T follicular helper cell (primary cell): Measurements from ENCODE around the gene GBA2.

Experiments
- DNase-seq: peaks from one replicate; pipeline ENCODE4 v3.0.0-alpha.2; 2020; ENCODE audit warnings: low read depth
- total RNA-seq, 2 experiments: gene quantifications; one replicate each; lab custom pipeline; 2026; lab: John Stamatoyannopoulos, UW

GBA2 gene
- 43.7 to 71.1 reads per million in 2 experiments for total RNA-seq

DNA sequence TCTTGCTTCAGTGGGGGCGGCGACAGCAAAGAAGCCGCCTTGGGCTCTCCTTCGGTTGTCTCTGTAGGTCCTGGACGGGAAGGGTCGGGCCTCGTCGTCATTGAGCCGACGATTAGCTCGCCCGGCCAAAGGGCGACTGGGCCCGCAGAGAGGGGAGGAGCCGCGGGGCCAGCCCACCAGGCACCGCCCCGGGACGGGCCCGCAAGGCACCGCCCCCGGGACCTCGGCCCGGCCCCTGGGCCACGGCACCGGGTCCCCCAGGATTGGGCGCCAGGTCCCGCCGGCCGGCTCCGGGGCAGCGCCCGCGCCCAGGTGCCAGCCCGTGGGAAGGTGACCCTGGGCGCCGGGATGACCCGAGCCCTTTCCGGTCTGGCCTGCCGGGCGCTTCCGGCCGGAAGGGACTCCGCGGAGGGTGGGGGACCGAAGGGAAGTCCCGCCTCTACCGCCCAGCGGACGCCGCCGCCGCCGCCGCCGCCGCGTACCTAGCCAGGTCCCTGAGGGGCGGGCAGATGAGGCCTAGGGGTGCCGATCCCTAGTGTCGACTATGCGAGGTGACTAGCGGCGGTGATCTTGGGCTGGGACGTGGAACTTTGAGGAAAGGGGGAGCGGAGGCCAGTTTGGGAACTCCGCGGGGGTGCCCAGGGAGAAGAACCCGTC is at the start of gene GBA2, which contains the start of gene RGP1:
Gene GBA2 (minus strand): TSS at position 371 of the 657 bp plus-strand sequence. CDS start 524 bp downstream, outside the sequence.
Gene RGP1 (plus strand): TSS at position 430 of the 657 bp plus-strand sequence. CDS start 469 bp downstream, outside the sequence.
- DNase-seq: no peak

DNA sequence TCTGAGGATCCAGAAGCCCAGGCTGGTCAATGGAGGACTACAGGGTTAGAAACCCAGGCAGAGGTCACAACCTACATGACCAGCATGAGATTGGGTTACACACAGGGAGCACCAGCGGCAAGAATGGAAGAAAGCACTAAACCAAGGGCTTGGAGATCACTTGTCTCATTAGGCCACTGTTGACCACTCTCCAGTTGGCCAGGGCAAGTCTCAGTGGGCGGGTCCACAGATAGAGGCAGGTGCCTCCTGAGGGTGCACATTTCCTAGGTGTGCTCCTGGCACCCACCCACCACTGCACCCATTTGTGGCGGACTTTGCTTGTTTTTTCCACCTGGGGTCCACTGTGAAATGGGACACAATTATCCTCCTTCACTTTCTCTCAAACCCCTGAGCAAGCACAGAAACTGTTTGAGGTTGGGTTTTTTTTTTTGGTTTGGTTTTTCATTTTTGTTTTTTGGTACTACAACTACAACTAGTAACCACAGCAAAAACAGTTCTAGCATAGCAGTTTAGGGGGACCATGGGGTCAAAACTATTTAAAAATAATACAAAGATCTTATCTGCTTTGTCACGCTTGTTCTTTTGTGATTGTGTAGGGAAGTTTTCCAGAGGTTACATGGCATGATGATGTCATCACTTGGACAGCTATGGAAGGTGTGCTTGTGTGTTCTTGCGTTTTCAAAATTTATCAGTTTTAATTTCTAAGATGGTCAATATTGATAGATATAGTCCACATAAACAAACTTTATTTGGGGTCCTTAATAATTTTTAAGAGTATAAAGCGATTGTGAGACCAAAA is 48.5 kb upstream of the GBA2 start:
- no peak for DNase-seq

DNA sequence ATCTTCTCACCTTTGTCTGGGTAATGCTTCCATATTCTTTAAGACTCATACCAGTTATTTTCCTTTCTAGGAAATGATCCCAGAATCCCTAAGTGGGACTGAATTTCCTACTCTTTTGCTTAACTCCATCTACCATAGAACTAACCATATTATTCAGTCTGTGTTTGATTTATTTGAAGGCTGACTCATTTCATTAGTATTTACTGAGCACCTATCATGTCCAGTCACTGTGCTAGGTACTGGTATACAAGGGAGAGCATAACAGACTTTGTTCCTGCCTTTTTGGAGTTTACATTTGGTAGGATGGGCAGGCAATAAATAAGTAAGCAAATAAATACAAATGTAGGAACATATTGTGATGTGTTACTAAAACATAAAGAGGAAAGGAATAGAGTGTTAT is 46.7 kb upstream of the GBA2 start:
- no peak for DNase-seq

DNA sequence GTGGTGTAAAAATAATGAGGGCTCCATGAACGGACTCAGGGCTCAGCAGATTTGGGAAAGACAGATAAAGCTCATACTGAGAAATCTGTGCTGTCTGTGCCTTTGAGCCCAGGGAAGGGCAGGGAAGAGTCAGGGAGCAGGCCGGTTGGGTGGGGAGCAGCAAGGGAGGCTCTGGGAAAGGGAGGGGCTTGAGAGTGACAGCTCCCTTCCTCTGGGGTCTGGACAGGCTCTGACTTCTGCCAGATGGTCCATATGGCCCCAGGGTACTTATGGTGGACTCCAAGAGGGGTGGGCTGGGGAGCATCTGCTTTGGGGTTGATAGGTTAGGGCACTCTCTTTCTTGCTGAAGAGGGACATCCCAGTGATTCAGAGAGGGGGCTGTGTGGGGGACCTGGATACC is 44.4 kb upstream of the GBA2 start:
- DNase-seq: no peak

DNA sequence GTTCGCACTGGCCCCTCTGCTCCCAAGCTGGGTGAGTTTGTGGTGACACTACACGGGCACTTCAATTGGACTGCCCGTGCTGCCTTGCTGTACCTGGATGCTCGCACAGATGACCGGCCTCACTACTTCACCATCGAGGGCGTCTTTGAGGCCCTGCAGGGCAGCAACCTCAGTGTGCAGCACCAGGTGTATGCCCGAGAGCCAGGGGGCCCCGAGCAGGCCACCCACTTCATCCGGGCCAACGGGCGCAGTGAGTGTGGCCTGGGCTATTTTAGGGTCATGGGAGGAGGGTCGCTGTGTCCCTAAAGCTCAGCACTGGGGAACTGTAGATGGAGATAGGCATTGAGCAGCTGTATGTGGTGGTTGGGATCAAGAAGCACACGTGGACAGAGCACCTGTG is 43.8 kb upstream of the GBA2 start:
- DNase-seq: no peak

DNA sequence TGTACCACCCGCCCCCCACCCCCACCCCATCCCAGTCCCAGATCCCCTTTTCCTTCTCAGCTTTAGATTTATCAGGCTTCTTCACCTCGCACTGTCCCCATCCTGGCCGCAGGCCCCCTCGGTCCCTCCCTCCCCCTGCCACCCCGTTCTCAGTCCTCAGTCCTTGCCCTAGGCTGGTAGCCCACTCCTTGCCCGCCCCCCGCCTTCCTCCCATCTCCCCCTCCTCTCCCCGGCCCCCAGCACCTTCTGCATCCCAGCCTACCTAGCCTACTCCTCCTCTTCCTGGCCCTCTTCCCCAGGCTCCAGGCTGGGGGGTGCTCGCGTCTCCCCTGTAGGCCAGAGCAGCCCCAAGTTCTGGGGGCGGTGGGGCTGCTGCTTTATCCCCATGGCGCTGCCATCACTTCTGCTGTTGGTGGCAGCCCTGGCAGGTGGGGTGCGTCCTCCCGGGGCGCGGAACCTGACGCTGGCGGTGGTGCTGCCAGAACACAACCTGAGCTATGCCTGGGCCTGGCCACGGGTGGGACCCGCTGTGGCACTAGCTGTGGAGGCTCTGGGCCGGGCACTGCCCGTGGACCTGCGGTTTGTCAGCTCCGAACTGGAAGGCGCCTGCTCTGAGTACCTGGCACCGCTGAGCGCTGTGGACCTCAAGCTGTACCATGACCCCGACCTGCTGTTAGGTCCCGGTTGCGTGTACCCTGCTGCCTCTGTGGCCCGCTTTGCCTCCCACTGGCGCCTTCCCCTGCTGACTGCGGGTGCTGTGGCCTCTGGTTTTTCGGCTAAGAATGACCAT is 43.2 kb upstream of the GBA2 start:
- no peak for DNase-seq

DNA sequence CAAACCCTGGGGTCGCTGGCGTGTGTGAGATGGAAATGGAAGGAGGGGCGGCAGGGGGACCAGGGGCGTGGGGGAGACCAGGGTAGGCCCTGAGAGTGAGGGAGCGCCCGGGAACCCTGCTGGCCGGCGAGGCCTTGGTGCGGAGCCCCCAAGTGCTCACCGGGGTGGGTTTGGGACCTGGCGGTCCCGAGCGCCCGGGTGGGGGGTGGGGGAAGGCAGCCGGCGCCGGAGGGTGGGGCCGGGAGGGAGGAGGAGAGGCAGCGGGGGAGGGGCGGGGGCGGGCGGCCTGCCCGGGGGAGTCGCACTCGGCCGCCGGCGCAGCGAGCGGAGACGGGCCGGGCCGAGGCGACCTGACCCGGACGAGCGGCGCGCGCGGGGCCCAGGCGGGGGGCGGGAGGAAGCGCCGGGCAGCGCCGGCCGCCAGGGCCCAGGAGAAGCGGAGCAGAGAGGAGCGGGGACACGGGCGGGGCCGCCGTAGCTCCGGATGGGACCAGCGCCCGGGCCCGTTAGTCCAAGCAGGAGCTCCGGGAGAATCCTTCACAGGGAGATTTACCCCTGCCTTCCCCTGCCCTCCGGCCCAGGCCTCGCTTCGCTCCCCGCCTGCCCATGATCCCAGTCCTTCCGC is 42.4 kb upstream of the GBA2 start, which contains the start of gene NPR2:
Gene NPR2 (plus strand): TSS at position 295 of the 625 bp plus-strand sequence. CDS start 818 bp downstream, outside the sequence.
- DNase-seq: no peak

DNA sequence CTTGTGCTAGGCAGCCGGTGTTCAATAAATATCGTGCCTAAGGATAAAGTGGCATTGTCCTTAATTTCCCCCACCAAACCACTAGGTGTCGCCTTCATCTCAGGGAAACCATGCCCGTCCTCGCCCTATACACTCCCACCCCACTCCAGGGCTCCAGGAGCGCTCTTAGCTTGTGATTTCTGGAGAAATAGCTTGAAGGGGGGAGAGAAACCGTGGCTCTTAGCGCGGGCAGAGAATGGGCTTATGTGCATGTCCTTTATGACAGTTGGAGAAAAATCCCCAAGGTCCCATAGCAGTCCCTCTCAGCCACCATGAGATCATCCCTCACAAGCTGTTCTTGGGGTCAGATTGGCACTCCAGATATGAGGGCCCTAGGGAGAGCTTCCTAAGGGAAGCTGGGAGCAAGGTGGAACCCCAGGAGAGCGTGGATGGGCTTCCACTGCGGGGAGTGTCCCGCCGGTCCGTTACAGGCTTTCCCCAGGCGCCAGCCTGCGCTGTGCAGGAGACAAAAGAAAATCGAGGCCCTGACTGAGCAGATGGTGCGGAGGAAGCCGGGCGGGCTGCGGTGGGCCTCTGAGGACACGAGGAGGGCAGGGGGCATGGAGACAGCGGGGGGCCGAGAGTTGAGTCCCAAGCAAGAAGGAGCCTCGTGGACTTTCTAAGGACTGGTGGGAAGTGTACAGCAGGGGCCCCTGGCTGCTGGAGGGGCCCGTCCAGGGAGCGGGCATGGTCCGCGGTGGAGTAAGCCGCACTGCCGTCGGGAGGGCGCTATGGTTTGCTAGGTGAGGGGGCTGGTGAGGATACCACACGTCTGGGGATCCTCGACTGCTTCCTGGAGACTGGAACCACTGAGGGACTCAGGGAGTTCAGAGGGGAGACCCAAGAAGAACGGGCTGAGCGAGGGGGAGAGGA is 41.6 kb upstream of the GBA2 start:
- DNase-seq: peak; percentile 47

DNA sequence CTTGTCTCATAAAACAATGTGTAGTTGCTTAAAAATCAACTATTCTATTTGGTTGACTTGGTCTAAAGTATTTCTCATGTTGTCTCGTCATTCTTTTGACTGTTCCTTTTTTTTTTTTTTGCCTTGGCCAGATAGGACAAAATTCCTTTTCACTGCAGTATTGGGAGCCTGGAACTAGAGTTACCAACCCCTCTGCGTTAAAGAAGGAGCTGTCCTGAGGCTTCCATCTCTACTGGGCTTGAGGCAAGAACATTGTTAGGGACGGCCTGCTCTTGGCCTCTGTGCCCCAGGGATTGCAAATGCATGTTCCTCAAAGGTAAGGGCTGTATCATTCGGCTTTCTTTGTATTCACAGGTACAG is 41.0 kb upstream of the GBA2 start:
- DNase-seq: no peak

DNA sequence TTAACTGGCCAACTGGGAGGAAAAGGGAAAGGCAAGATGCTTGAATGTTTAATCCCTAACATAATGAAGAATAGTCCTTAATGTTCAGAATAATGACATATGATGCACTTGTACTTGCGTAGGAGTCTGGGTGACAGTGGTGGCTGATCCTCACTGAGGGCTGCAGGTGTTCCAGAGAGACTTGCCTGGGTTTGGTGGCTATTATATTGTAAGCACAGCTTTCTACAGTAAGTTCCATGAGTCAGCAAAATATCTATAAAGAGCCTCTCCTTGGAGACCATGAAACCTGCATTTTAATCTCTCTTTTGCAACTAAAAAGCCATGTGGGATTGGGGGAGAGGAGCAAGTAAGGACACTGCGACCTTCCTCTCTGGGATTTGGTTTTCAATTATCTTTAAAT is 40.5 kb upstream of the GBA2 start:
- DNase-seq: no peak

DNA sequence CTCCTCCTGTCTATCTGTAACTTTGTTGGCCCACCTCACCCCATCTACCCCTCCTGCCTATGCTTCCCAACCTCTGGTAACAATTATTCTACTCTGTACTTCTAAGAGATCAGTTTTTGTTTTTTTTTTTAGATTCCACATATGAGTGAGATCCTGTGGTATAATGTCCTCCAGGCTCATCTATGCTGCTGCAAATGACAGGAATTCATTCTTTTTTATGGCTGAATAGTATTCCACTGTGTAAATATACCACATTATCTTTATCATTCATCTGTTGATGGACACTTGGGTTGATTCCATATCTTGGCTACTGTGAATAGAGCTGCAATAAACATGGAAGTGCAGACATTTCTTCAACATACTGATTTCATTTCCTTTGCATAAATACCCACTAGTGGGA is 34.4 kb upstream of the GBA2 start:
- DNase-seq: no peak

DNA sequence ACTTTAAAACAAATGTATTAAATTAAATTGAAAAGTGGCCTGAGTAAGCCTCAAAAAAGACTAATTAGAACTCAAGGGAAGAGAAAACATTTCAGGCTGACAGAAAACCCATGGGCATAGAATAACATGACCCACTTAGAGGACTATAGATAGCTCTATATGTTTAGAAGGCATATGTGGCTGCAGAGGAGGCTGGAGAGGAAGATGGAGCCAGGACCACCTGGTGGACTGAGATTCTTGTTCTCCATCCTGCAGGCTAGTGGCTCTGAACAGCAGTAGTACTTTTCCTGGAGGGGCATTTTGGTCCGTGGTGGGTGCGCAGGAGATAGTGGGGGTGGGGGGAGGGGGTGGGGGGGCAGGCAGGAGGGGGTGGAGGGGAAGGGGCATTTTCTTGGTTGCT is 32.0 kb upstream of the GBA2 start:
- DNase-seq: no peak

DNA sequence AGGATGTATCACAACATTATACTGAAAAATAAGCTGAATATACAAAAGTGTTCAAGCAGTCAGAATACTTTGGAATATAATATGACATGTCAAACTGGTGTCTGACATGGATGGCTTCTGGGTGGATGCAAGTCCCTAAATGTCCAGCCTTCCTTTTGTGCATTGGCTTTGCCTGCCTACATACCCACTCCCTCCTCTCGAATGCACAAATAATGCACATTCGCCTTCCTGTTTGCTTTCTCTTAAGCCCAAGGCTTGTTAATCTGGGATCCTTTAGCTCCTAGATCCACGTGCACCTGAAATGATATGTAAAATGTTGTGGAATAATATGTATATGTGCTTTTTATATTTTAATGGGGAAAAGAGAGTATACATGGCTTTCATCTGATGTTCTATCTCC is 29.5 kb upstream of the GBA2 start:
- no peak for DNase-seq

DNA sequence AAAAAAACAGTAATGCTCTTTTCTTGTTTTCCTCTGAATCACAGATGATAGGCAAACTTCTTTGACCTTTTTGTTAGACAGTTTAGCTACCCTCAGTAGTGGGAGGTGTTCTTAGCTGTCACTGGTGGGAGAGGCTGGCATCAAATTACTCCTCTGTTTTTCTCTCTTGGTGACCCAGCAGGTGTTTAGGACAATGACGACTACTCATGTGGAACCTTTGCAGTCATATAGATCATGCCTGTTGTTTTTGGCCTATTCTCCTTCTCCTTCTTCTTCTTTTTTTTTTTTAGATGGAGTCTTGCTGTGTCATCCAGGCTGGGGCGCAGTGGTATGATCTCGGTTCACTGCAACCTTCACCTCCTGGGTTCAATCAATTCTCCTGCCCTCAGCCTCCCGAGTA is 27.0 kb upstream of the GBA2 start:
- DNase-seq: no peak

DNA sequence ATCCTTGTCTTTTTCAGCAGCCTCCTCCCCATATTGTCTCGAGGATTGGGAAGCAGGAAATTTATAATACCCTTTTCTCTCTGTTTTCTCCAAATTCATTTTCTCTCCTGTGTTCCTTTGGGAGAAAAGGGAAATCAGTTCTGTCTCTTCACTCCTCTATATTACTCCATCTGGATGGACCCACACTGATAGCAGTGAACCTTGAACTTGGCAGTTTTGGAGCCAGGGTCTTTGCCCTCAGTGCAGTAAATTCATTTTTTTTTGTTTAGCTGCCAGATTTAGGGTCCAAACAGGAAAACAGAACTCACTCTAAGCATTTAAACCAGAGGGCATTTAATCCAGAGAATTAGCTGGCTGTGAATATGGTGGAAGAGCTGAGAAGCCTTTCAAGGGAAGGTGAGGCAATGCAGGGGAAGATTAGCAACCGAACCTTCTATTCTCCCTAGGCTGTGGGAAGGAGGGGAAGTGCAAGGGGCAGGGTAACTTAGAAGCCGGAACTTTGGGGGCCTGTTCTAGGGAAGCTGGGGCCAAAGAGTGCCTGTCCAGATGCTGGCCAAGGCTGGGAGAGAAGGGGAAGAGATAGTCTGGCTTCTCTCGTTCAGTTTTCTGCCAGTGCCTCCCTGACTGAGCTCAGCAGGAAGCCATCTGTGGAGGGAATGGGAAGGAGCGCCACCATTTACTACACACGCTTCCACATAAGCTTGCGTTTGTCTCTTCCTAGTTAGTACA is 26.0 kb upstream of the GBA2 start:
- no peak for DNase-seq

DNA sequence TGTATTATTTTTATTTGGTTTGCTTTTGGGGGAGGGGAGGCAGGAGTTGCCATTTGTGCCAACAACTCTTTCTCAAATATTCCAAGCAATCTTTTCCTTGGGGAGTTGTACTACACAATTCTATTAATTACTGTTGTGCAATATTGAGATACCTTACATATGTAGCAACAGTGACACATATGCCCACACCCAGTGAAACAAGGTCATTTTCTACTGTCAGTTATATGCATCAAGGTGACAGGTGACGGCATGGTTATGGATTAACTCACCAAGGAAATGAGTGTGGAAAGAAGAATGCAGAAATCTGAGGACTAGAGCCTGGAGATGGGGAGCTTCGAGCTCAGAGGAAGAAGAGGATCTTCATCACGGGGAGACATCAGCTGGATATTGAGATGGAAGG is 22.9 kb upstream of the GBA2 start:
- no peak for DNase-seq

DNA sequence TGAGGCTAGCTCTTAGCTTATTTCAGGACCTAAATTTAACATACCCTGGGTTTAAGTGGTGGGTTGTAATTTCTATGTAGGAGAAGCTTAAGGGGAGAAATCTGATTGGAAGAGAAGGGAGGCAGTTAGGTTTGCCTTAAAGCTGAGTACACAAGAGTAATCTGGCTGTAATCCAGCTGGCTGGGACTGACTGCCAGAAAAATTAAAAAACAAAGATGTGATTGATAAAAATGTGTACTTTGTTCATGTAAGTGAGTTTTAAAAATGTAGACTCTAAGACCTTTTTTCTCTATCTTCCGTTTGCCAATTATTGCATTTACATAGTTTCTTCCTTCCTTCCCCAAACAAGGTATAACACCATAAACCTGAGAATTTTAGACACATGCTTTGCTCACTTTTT is 22.5 kb upstream of the GBA2 start:
- DNase-seq: no peak

DNA sequence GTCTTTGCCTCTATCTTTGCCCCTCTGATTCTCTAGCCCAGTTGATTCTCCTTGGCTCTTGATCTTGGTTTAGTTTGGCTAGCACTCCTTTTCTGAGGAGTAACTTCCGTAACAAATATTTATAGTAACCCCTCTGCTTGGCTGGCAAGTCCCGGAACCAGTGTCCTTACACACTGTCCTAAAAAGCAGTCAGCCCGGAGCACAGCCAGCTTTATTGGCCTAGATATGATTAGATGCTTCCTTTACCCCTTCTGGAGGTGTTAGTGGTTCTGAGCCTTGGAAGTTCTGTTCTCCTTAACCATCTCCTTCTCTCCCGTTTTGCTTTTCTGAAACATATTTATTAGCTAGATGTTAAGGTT is 22.0 kb upstream of the GBA2 start:
- no peak for DNase-seq

DNA sequence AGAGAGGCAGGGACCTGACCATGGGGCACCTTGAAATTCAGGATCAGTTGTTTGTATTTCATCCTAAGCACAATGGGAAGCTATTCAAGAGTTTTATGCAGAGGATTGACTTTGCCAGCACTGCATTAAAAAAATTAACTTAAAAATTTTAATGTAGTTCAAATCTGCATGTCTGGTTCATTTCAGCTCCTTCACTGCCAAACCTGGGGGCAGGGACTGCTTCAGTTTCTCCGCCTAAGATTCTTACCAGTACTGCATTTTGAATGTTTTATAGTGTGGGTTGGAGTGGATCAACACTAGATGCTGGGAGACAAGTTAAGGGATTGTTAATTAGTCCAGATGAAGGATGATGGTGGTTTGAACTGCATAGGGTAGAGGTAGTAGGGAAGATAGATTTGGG is 20.7 kb upstream of the GBA2 start:
- no peak for DNase-seq

DNA sequence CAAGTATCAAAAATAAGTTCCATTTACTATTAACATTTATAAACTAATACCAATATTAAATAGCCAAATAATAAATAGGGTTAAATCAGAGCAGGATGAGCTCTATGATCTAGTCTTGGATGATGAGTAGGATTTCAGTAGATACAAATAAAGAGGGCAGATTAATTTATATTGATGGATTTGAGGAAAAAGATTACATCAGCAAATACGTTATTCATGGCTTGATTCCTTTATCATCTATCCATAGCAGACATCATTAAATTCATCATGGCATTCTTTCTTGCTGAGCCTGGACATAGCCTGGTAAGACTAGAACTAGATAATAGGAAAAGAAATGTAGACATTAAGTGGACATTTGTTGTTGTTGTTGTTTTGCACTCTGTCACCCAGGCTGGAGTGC is 18.4 kb upstream of the GBA2 start:
- DNase-seq: no peak
